ENCODE results near the gene SERTAD4. TPM values are rescaled to one million over a fixed set of nuclear protein-coding genes. Genes with fewer than 3 reads are reported as not detected.
"Not testable (repeated sequence)": the region's sequence is repeated elsewhere in the genome, so short reads cannot be mapped to it uniquely, and the experiment has no call there.

Gene SERTAD4
- 1 to 10 TPM; 2.3 to 5.2 (median 3.9) TPM for total RNA-seq (2021; fragmentation: NEBNext Ultra II Directional; extraction: Animal tissue kit (Norgen Biotek cat#: 25700))
- long read RNA-seq, partial matches to known transcripts, result 0 of 2 reads
- long read RNA-seq, other reads (novel, unspliced or antisense), result 2 of 2 reads

DNA sequence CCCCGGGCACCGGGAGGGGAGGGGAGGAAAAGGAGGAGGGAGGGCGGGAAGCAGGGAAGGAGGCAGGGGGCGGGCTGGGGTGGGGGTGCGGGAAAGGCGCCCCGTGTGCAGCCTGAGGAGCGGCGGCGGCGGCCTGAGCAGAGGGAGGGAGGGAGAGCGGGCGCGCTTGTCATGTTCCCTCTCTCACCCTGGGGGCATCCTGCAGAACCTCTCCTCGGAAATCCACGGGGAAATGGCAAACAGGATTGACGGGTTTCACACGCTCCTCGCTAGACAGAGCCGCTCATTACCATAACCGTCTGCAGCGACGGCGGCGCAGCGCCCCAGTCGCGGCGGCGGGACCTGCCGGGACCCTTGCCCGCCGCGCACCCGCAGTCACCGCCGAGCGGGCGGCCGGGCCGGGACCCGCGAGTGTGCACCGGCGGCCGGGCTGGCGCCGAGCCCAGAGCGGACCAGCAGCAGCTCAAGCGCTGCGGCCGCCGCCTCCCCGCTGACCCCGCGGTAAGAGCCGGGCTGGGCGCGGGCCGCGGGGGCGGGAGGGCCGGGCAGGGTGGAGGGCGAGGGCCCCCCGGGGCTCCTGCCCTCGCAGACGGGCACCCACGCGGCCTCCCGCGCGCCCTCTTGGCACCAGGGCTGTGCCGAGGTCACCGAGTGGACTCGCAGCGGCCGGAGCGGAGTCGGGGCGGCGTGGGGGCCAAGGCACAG, at the start of gene SERTAD4:
SERTAD4 (plus strand) TSS at position 286 of the 705 bp plus-strand sequence. CDS start 5,165 bp downstream, outside the sequence.
- peak; percentile 39 for DNase-seq

GRCh38 chr1:210185063-210185462, 47.5 kb upstream of the SERTAD4 start:
- H3K4me3 Mint-ChIP-seq, result no peak overlapping the region
- DNase-seq, result no peak
- no peak overlapping the region for H3K27ac Mint-ChIP-seq
- H3K9me3 Mint-ChIP-seq, result no peaks in the 10 kb centered on the region
- TF ChIP-seq, protein P1, sequence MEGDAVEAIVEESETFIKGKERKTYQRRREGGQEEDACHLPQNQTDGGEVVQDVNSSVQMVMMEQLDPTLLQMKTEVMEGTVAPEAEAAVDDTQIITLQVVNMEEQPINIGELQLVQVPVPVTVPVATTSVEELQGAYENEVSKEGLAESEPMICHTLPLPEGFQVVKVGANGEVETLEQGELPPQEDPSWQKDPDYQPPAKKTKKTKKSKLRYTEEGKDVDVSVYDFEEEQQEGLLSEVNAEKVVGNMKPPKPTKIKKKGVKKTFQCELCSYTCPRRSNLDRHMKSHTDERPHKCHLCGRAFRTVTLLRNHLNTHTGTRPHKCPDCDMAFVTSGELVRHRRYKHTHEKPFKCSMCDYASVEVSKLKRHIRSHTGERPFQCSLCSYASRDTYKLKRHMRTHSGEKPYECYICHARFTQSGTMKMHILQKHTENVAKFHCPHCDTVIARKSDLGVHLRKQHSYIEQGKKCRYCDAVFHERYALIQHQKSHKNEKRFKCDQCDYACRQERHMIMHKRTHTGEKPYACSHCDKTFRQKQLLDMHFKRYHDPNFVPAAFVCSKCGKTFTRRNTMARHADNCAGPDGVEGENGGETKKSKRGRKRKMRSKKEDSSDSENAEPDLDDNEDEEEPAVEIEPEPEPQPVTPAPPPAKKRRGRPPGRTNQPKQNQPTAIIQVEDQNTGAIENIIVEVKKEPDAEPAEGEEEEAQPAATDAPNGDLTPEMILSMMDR (IDR thresholded peaks at IDR 0.05), result no peak
- no peaks in the 10 kb centered on the region; the same call in 1 of the 2 replicates for H3K27me3 Mint-ChIP-seq (ENCODE audit: insufficient read depth)
- no peaks in the 10 kb centered on the region; the same call in 1 of the 2 replicates for H3K36me3 Mint-ChIP-seq (ENCODE audit: low read depth)
- no peaks in the 10 kb centered on the region for H3K4me1 Mint-ChIP-seq (ENCODE audit: low read depth)

More for the DNA sequence above, at the start of gene SERTAD4:
- H3K36me3 Mint-ChIP-seq (ENCODE audit: low read depth), result peaks cover 15% of the 10 kb centered on the region; the same call in 1 of the 2 replicates
- peaks cover 3% of the 10 kb centered on the region; the same call in 1 of the 2 replicates for H3K27me3 Mint-ChIP-seq (ENCODE audit: insufficient read depth)
- H3K4me3 Mint-ChIP-seq, result peak within 1 kb of the TSS; percentile 92
- peak within 1 kb of the TSS; percentile 68 for H3K27ac Mint-ChIP-seq
- H3K4me1 Mint-ChIP-seq (ENCODE audit: low read depth), result peaks cover 33% of the 10 kb centered on the region
- no peaks in the 10 kb centered on the region for H3K9me3 Mint-ChIP-seq
- TF ChIP-seq, protein P1 (IDR thresholded peaks at IDR 0.05), result no peak

GRCh38 chr1:210187849-210188606, 44.6 kb upstream of the SERTAD4 start:
- not testable (repeated sequence) for H3K4me1 Mint-ChIP-seq (ENCODE audit: low read depth); H3K27me3 Mint-ChIP-seq (ENCODE audit: insufficient read depth); H3K36me3 Mint-ChIP-seq (ENCODE audit: low read depth); H3K9me3 Mint-ChIP-seq; H3K4me3 Mint-ChIP-seq; H3K27ac Mint-ChIP-seq
- peak; percentile 90 for DNase-seq

- no peak overlapping the region for H3K4me3 Mint-ChIP-seq
- H3K4me1 Mint-ChIP-seq (ENCODE audit: low read depth), result no peaks in the 10 kb centered on the region
- TF ChIP-seq, protein P1 (IDR thresholded peaks at IDR 0.05), result no peak
- no peaks in the 10 kb centered on the region; the same call in 1 of the 2 replicates for H3K36me3 Mint-ChIP-seq (ENCODE audit: low read depth)
- H3K27ac Mint-ChIP-seq, result no peak overlapping the region
- H3K27me3 Mint-ChIP-seq (ENCODE audit: insufficient read depth), result no peaks in the 10 kb centered on the region
- no peak for DNase-seq
- H3K9me3 Mint-ChIP-seq, result no peaks in the 10 kb centered on the region
Measured at GRCh38 chr1:210189426-210189825, 43.2 kb upstream of the SERTAD4 start.

- H3K4me3 Mint-ChIP-seq, result no peak overlapping the region
- H3K36me3 Mint-ChIP-seq (ENCODE audit: low read depth), result no peaks in the 10 kb centered on the region
- peaks cover 3% of the 10 kb centered on the region for H3K4me1 Mint-ChIP-seq (ENCODE audit: low read depth)
- DNase-seq, result no peak
- peaks cover 5% of the 10 kb centered on the region; the same call in 1 of the 2 replicates for H3K9me3 Mint-ChIP-seq
- TF ChIP-seq, protein P1 (IDR thresholded peaks at IDR 0.05), result no peak
- no peak overlapping the region for H3K27ac Mint-ChIP-seq
- no peaks in the 10 kb centered on the region for H3K27me3 Mint-ChIP-seq (ENCODE audit: insufficient read depth)
Measured at GRCh38 chr1:210195635-210196160, 36.9 kb upstream of the SERTAD4 start.

GRCh38 chr1:210196266-210196665, 36.3 kb upstream of the SERTAD4 start:
- not testable (repeated sequence) for DNase-seq; H3K4me3 Mint-ChIP-seq; H3K27me3 Mint-ChIP-seq (ENCODE audit: insufficient read depth); H3K4me1 Mint-ChIP-seq (ENCODE audit: low read depth); H3K36me3 Mint-ChIP-seq (ENCODE audit: low read depth); H3K27ac Mint-ChIP-seq; H3K9me3 Mint-ChIP-seq
